ENCODE results near the gene PIWIL1.

Gene PIWIL1

GRCh38 chr12:130337488-130338303, at the start of gene PIWIL1:
TSS of gene PIWIL1 (plus strand) at chr12:130337887. CDS start at chr12:130342592, 4,705 bp downstream.
- DNase-seq (ENCODE audit: low read depth in 1 of 2, low spot score in 1 of 2): no peak

- no peak for DNase-seq (ENCODE audit: low read depth in 1 of 2, low spot score in 1 of 2)
Observed at GRCh38 chr12:130288206-130288605, 49.5 kb upstream of the PIWIL1 start.

GRCh38 chr12:130288691-130289090, 49.0 kb upstream of the PIWIL1 start:
- DNase-seq (ENCODE audit: low read depth in 1 of 2, low spot score in 1 of 2): no peak

- DNase-seq (ENCODE audit: low read depth in 1 of 2, low spot score in 1 of 2): no peak
Observed at GRCh38 chr12:130290114-130290513, 47.6 kb upstream of the PIWIL1 start.

- DNase-seq (ENCODE audit: low read depth in 1 of 2, low spot score in 1 of 2): no peak
Observed at GRCh38 chr12:130298322-130299021, 39.2 kb upstream of the PIWIL1 start.

- no peak for DNase-seq (ENCODE audit: low read depth in 1 of 2, low spot score in 1 of 2)
Observed at GRCh38 chr12:130299574-130299973, 38.1 kb upstream of the PIWIL1 start.

GRCh38 chr12:130300090-130300489, 37.6 kb upstream of the PIWIL1 start:
- no peak for DNase-seq (ENCODE audit: low read depth in 1 of 2, low spot score in 1 of 2)

GRCh38 chr12:130300737-130301535, 36.8 kb upstream of the PIWIL1 start:
- DNase-seq (ENCODE audit: low read depth in 1 of 2, low spot score in 1 of 2): no peak

GRCh38 chr12:130301559-130301958, 36.1 kb upstream of the PIWIL1 start:
- no peak for DNase-seq (ENCODE audit: low read depth in 1 of 2, low spot score in 1 of 2)

GRCh38 chr12:130303781-130304180, 33.9 kb upstream of the PIWIL1 start:
- DNase-seq (ENCODE audit: low read depth in 1 of 2, low spot score in 1 of 2): no peak

GRCh38 chr12:130307859-130308258, 29.8 kb upstream of the PIWIL1 start:
- no peak for DNase-seq (ENCODE audit: low read depth in 1 of 2, low spot score in 1 of 2)

- DNase-seq (ENCODE audit: low read depth in 1 of 2, low spot score in 1 of 2): no peak
Observed at GRCh38 chr12:130308393-130308792, 29.3 kb upstream of the PIWIL1 start.

GRCh38 chr12:130316251-130316650, 21.4 kb upstream of the PIWIL1 start:
- DNase-seq (ENCODE audit: low read depth in 1 of 2, low spot score in 1 of 2): no peak

- no peak for DNase-seq (ENCODE audit: low read depth in 1 of 2, low spot score in 1 of 2)
Observed at GRCh38 chr12:130320536-130320935, 17.2 kb upstream of the PIWIL1 start.

- DNase-seq (ENCODE audit: low read depth in 1 of 2, low spot score in 1 of 2): no peak
Observed at GRCh38 chr12:130322263-130322662, 15.4 kb upstream of the PIWIL1 start.

GRCh38 chr12:130330685-130331084, 7.0 kb upstream of the PIWIL1 start:
- DNase-seq (ENCODE audit: low read depth in 1 of 2, low spot score in 1 of 2): no peak

- DNase-seq (ENCODE audit: low read depth in 1 of 2, low spot score in 1 of 2): no peak
Observed at GRCh38 chr12:130331146-130331545, 6.5 kb upstream of the PIWIL1 start.

- no peak for DNase-seq (ENCODE audit: low read depth in 1 of 2, low spot score in 1 of 2)
Observed at GRCh38 chr12:130333341-130333740, 4.3 kb upstream of the PIWIL1 start.

- no peak for DNase-seq (ENCODE audit: low read depth in 1 of 2, low spot score in 1 of 2)
Observed at GRCh38 chr12:130334399-130334798, 3.3 kb upstream of the PIWIL1 start.

- DNase-seq (ENCODE audit: low read depth in 1 of 2, low spot score in 1 of 2): no peak
Observed at GRCh38 chr12:130334937-130335336, 2.8 kb upstream of the PIWIL1 start.

GRCh38 chr12:130335517-130336392, 1.9 kb upstream of the PIWIL1 start:
- DNase-seq (ENCODE audit: low read depth in 1 of 2, low spot score in 1 of 2): no peak
